HTERT RPE-1 (cell line): ENCODE results near the gene VAV3.
"Not testable (repeated sequence)": the region's sequence is repeated elsewhere in the genome, so short reads cannot be mapped to it uniquely, and the experiment has no call there.

Experiments
- in situ Hi-C: fragments of 300-500 bp; cut with MboI; formaldehyde crosslinking; loops from 4 replicates; pipeline ENCODE4 v1.14.3; 2020; ENCODE audit warnings: low sequenced_read_pairs

VAV3 gene

GRCh38 chr1:107965110-107965991 is at the start of gene VAV3:
Gene VAV3, minus strand, starts transcription at chr1:107965180. Its CDS starts 311 bp downstream, at chr1:107964869.
- in situ Hi-C loops = no loop called here

GRCh38 chr1:108012553-108012952 is 47.6 kb upstream of the VAV3 start:
- in situ Hi-C loops = no loop called here

GRCh38 chr1:108011295-108011694 is 46.3 kb upstream of the VAV3 start:
- in situ Hi-C loops = no loop called here

- in situ Hi-C loops = no loop called here
Observed at GRCh38 chr1:108010581-108010980, 45.6 kb upstream of the VAV3 start.

- in situ Hi-C loops = no loop called here
Observed at GRCh38 chr1:108009603-108010195, 44.7 kb upstream of the VAV3 start.

- in situ Hi-C loops = no loop called here
Observed at GRCh38 chr1:108007531-108007930, 42.6 kb upstream of the VAV3 start.

- in situ Hi-C loops = no loop called here
Observed at GRCh38 chr1:108007070-108007469, 42.1 kb upstream of the VAV3 start.

- in situ Hi-C loops = not testable (repeated sequence)
Observed at GRCh38 chr1:108004919-108005318, 39.9 kb upstream of the VAV3 start.

- in situ Hi-C loops = no loop called here
Observed at GRCh38 chr1:108000620-108001111, 35.7 kb upstream of the VAV3 start.

GRCh38 chr1:108000184-108000583 is 35.2 kb upstream of the VAV3 start:
- in situ Hi-C loops = no loop called here

- in situ Hi-C loops = no loop called here
Observed at GRCh38 chr1:107997866-107998265, 32.9 kb upstream of the VAV3 start.

GRCh38 chr1:107993920-107994319 is 28.9 kb upstream of the VAV3 start:
- in situ Hi-C loops = no loop called here

GRCh38 chr1:107992347-107992746 is 27.4 kb upstream of the VAV3 start:
- in situ Hi-C loops = no loop called here

- in situ Hi-C loops = no loop called here
Observed at GRCh38 chr1:107991371-107992066, 26.5 kb upstream of the VAV3 start.

GRCh38 chr1:107990606-107991005 is 25.6 kb upstream of the VAV3 start:
- in situ Hi-C loops = no loop called here

GRCh38 chr1:107981277-107981676 is 16.3 kb upstream of the VAV3 start:
- in situ Hi-C loops = no loop called here

GRCh38 chr1:107979926-107980325 is 14.9 kb upstream of the VAV3 start:
- in situ Hi-C loops = no loop called here

- in situ Hi-C loops = no loop called here
Observed at GRCh38 chr1:107979088-107979487, 14.1 kb upstream of the VAV3 start.

- in situ Hi-C loops = no loop called here
Observed at GRCh38 chr1:107976836-107977235, 11.9 kb upstream of the VAV3 start.

- in situ Hi-C loops = no loop called here
Observed at GRCh38 chr1:107976431-107976830, 11.5 kb upstream of the VAV3 start.

GRCh38 chr1:107975851-107976250 is 10.9 kb upstream of the VAV3 start:
- in situ Hi-C loops = no loop called here

GRCh38 chr1:107974090-107974489 is 9.1 kb upstream of the VAV3 start:
- in situ Hi-C loops = no loop called here
